ENCODE data around the gene MUC20.

DNA sequence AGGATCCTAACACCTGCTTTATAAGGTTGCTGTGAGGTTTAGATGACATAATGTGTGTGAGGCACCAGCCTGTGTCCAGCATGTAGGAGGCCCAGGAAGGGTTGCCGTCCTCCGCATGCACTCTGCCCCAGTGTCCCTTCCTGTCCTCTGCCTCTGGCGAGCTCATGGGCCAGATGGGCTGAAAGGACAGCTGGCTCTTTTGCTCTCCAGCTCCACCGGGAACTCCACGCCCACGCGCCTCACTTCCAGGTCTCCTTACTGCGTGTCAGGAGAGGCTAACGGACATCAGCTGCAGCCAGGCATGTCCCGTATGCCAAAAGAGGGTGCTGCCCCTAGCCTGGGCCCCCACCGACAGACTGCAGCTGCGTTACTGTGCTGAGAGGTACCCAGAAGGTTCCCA is 12.2 kb downstream of the MUC20 start:
- TF ChIP-seq HIVEP1 (CRISPR knock-in tag; IDR thresholded peaks at IDR 0.05) (no peak), POLR2AphosphoS5 (IDR thresholded peaks at IDR 0.05; ENCODE audit: low read depth, low read length) (no peak), PCBP1 (IDR thresholded peaks at IDR 0.05; ENCODE audit: borderline replicate concordance, low read depth, low read length) (no peak), NCOA2 (CRISPR knock-in tag; IDR thresholded peaks at IDR 0.05) (no peak), NR2C2 (CRISPR knock-in tag; IDR thresholded peaks at IDR 0.05; ENCODE audit: borderline replicate concordance) (no peak), ZNF354B (CRISPR knock-in tag; IDR thresholded peaks at IDR 0.05) (no peak), FOSL1 (CRISPR knock-in tag; IDR thresholded peaks at IDR 0.05; ENCODE audit: borderline replicate concordance) (no peak), SOX5 (CRISPR knock-in tag; IDR thresholded peaks at IDR 0.05; ENCODE audit: borderline replicate concordance) (no peak), TAF1 (CRISPR knock-in tag; IDR thresholded peaks at IDR 0.05) (no peak)
- TF ChIP-seq, protein P1, sequence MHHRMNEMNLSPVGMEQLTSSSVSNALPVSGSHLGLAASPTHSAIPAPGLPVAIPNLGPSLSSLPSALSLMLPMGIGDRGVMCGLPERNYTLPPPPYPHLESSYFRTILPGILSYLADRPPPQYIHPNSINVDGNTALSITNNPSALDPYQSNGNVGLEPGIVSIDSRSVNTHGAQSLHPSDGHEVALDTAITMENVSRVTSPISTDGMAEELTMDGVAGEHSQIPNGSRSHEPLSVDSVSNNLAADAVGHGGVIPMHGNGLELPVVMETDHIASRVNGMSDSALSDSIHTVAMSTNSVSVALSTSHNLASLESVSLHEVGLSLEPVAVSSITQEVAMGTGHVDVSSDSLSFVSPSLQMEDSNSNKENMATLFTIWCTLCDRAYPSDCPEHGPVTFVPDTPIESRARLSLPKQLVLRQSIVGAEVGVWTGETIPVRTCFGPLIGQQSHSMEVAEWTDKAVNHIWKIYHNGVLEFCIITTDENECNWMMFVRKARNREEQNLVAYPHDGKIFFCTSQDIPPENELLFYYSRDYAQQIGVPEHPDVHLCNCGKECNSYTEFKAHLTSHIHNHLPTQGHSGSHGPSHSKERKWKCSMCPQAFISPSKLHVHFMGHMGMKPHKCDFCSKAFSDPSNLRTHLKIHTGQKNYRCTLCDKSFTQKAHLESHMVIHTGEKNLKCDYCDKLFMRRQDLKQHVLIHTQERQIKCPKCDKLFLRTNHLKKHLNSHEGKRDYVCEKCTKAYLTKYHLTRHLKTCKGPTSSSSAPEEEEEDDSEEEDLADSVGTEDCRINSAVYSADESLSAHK (CRISPR knock-in tag; IDR thresholded peaks at IDR 0.05; ENCODE audit: borderline replicate concordance), result no peak
- TF ChIP-seq, protein P2, sequence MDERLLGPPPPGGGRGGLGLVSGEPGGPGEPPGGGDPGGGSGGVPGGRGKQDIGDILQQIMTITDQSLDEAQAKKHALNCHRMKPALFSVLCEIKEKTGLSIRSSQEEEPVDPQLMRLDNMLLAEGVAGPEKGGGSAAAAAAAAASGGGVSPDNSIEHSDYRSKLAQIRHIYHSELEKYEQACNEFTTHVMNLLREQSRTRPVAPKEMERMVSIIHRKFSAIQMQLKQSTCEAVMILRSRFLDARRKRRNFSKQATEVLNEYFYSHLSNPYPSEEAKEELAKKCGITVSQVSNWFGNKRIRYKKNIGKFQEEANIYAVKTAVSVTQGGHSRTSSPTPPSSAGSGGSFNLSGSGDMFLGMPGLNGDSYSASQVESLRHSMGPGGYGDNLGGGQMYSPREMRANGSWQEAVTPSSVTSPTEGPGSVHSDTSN (CRISPR knock-in tag; IDR thresholded peaks at IDR 0.05), result no peak

All from HepG2 (cell line).